K562 (cell line): ENCODE measurements around the gene DNAH10. TPM values are rescaled to one million over a fixed set of nuclear protein-coding genes. Genes with fewer than 3 reads are reported as not detected.

Experiments used
- ATAC-seq: fragments of 200-7000 bp; cut with Tn5 transposase; 3 replicates; pipeline ENCODE4 v1.9.1; 2020; ENCODE audit warnings: moderate library complexity
- BruUV-seq: library from RNA; stranded (reverse); fragments of 400-500 nt; replicated peaks from 2 replicates; lab custom pipeline; 2021; lab: Mats Ljungman, UMichigan
- CTCF ChIA-PET: fragments of 300-600 bp; formaldehyde crosslinking; extraction: SDS; loops from one replicate; lab custom pipeline; 2021; ENCODE audit warnings: low intra/inter-chr PET ratio; lab: Yijun Ruan, JAX
- POLR2A ChIA-PET: fragments of 300-600, 350-650 bp; sonication (Branson Sonifier 250); formaldehyde crosslinking; extraction: SDS; loops from one replicate; lab custom pipeline; 2021; ENCODE audit warnings: antibody characterized with exemption, inconsistent platforms; lab: Yijun Ruan, JAX
- DNase-seq, 4 experiments: peaks; one replicate each; pipeline versions ENCODE4 v3.0.0 to v3.0.0-alpha.2; 2011 to 2018; ENCODE audit warnings: low spot score in 3 of 4, mixed read lengths in 3 of 4; ENCODE audit errors: extremely low read depth in 1 of 4
- FAIRE-seq: peaks from 2 replicates; lab custom pipeline; 2011; peaks lifted over from hg19 to GRCh38; lab: Jason Lieb, UNC
- H2AFZ ChIP-seq: 2 replicates; pipeline ENCODE4 v1.6.0; 2011; ENCODE audit warnings: low read depth, low read length, control low read depth, inconsistent platforms
- H3K27ac ChIP-seq: fragments of 200-600 bp; 3 replicates; pipeline ENCODE4 v1.8.0; 2011; ENCODE audit warnings: low read depth, mild to moderate bottlenecking, control low read depth, inconsistent platforms, low read length, moderate library complexity, mixed read lengths; ENCODE audit errors: extremely low read depth
- H3K27me3 ChIP-seq, 2 experiments: fragments of 300-600 bp in 1 of 2; 2 replicates in 1 of 2; 3 replicates in 1 of 2; pipeline versions ENCODE4 v1.6.0 to v1.8.0; 2011; ENCODE audit warnings: inconsistent platforms in 2 of 2, low read length in 2 of 2, mild to moderate bottlenecking in 1 of 2, mixed read lengths in 1 of 2, moderate library complexity in 1 of 2; ENCODE audit not compliant: control insufficient read depth in 2 of 2, insufficient read depth in 2 of 2
- H3K36me3 ChIP-seq: fragments of 300-600 bp; 3 replicates; pipeline ENCODE4 v1.8.0; 2011; ENCODE audit warnings: mild to moderate bottlenecking, low read length, inconsistent platforms; ENCODE audit not compliant: control insufficient read depth, insufficient read depth
- H3K4me1 ChIP-seq, 2 experiments: fragments of 200-600 bp in 1 of 2; replicated peaks in 1 of 2; 2 replicates in 1 of 2; 3 replicates in 1 of 2; pipeline versions ENCODE4 v1.5.1 to v1.8.0; 2011; ENCODE audit warnings: inconsistent platforms in 2 of 2, low read length in 2 of 2, mild to moderate bottlenecking in 1 of 2, mixed read lengths in 1 of 2, moderate library complexity in 1 of 2; ENCODE audit not compliant: control insufficient read depth in 2 of 2, insufficient read depth in 2 of 2
- H3K4me2 ChIP-seq: 2 replicates; pipeline ENCODE4 v1.6.1; 2011; ENCODE audit warnings: low read length, control low read depth, inconsistent platforms, mixed read lengths; ENCODE audit not compliant: insufficient read depth
- H3K4me3 ChIP-seq: fragments of 200-600 bp; sonication (generic), shearing (Covaris generic); 2 replicates; pipeline ENCODE4 v1.5.1; 2016; ENCODE audit warnings: control low read depth, inconsistent platforms
- H3K79me2 ChIP-seq: fragments of 200-600 bp; 3 replicates; pipeline ENCODE4 v1.8.0; 2011; ENCODE audit warnings: low read length, inconsistent platforms; ENCODE audit not compliant: control insufficient read depth, insufficient read depth
- H3K9ac ChIP-seq, 2 experiments: 2 replicates each; pipeline versions ENCODE4 v1.6.0 to v1.6.1; 2011; ENCODE audit warnings: low read depth in 2 of 2, low read length in 2 of 2, control low read depth in 1 of 2, inconsistent platforms in 1 of 2, mild to moderate bottlenecking in 1 of 2, mixed read lengths in 1 of 2; ENCODE audit not compliant: insufficient read depth in 1 of 2
- H3K9me1 ChIP-seq: one replicate; pipeline ENCODE4 v1.6.0; 2011; ENCODE audit warnings: inconsistent platforms, mild to moderate bottlenecking, low read length, moderate library complexity; ENCODE audit not compliant: control insufficient read depth, insufficient read depth
- H3K9me3 ChIP-seq: replicated peaks from 2 replicates; pipeline ENCODE4 v1.5.1; 2011; ENCODE audit warnings: low read depth, low read length, inconsistent platforms; ENCODE audit not compliant: control insufficient read depth, insufficient read depth
- H4K20me1 ChIP-seq: replicated peaks from 2 replicates; pipeline ENCODE4 v1.6.1; 2011; ENCODE audit warnings: low read length, inconsistent platforms, mixed read lengths; ENCODE audit not compliant: control insufficient read depth, insufficient read depth
- CAMTA2 ChIP-seq: fragments of 250-450 bp; sonication (Bioruptor Pico); conservative IDR thresholded peaks from 2 replicates; pipeline ENCODE4 v1.5.1; 2022
- CHCHD3 ChIP-seq: fragments of 250-450 bp; sonication (Bioruptor Pico); IDR thresholded peaks from 2 replicates; pipeline ENCODE4 v2.1.2; 2022; ENCODE audit warnings: mild to moderate bottlenecking
- DNMT1 ChIP-seq: fragments of 450-650 bp; IDR thresholded peaks from 2 replicates; pipeline ENCODE4 v1.6.1; 2016; ENCODE audit warnings: antibody characterized with exemption, mild to moderate bottlenecking
- ETV6 ChIP-seq, 3 experiments: fragments of 150-350 bp in 1 of 3; sonication (generic) in 1 of 3; formaldehyde crosslinking in 1 of 3; IDR thresholded peaks; 2 replicates each; pipeline versions ENCODE4 v1.6.1 to v1.8.0; 2014 to 2022; ENCODE audit warnings: borderline replicate concordance in 2 of 3, low read depth in 2 of 3, antibody characterized with exemption in 1 of 3, low read length in 1 of 3, mild to moderate bottlenecking in 1 of 3, missing genetic modification reagents in 1 of 3
- GTF2E2 ChIP-seq: fragments of 200-800 bp; sonication (Bioruptor generic); IDR thresholded peaks from 2 replicates; pipeline ENCODE4 v1.6.1; 2016; ENCODE audit warnings: missing genetic modification characterization, missing compliant biosample characterization
- MEF2D ChIP-seq: conservative IDR thresholded peaks from 2 replicates; pipeline ENCODE4 v1.6.1; 2016; ENCODE audit warnings: low read depth, missing genetic modification characterization, missing compliant biosample characterization
- NCOA1 ChIP-seq: fragments of 450-650 bp; IDR thresholded peaks from 2 replicates; pipeline ENCODE4 v1.6.1; 2016; ENCODE audit warnings: low read depth
- NRF1 ChIP-seq, 2 experiments: fragments of 450-650 bp; IDR thresholded peaks in 1 of 2; conservative IDR thresholded peaks in 1 of 2; 2 replicates each; pipeline ENCODE4 v1.6.1; 2014; ENCODE audit warnings: mild to moderate bottlenecking in 2 of 2
- SMARCE1 ChIP-seq: fragments of 450-650 bp; IDR thresholded peaks from 2 replicates; pipeline ENCODE4 v1.7.1; 2016; ENCODE audit warnings: mild to moderate bottlenecking
- SRSF7 ChIP-seq: fragments of 200-400 bp; formaldehyde crosslinking; optimal IDR thresholded peaks from 2 replicates; pipeline ENCODE3; 2017; ENCODE audit warnings: mild to moderate bottlenecking, low read depth, low read length
- STAT5B ChIP-seq: fragments of 250-450 bp; sonication (Bioruptor Pico); IDR thresholded peaks from 2 replicates; pipeline ENCODE4 v1.8.0; 2021; ENCODE audit warnings: mild to moderate bottlenecking, inconsistent platforms
- TCFL5 ChIP-seq: fragments of 250-450 bp; sonication (Bioruptor Pico); conservative IDR thresholded peaks from 2 replicates; pipeline ENCODE4 v1.6.1; 2021; ENCODE audit warnings: mild to moderate bottlenecking, moderate library complexity, matching md5 sums
- TOE1 ChIP-seq, 2 experiments: fragments of 450-650 bp in 1 of 2; sonication (generic) in 1 of 2; formaldehyde crosslinking in 1 of 2; IDR thresholded peaks; 2 replicates each; pipeline versions ENCODE4 v1.7.1 to v1.8.0; 2016 to 2022; ENCODE audit warnings: borderline replicate concordance in 2 of 2, mild to moderate bottlenecking in 2 of 2, antibody characterized with exemption in 1 of 2, inconsistent platforms in 1 of 2, low read depth in 1 of 2, missing genetic modification reagents in 1 of 2, moderate library complexity in 1 of 2
- ZBTB7A ChIP-seq: IDR thresholded peaks from 2 replicates; pipeline ENCODE4 v1.6.1; 2011; ENCODE audit warnings: low read depth, mild to moderate bottlenecking, low read length, moderate library complexity, borderline replicate concordance; ENCODE audit not compliant: control insufficient read depth
- ZNF444 ChIP-seq: fragments of 250-450 bp; sonication (Bioruptor Pico); IDR thresholded peaks from 2 replicates; pipeline ENCODE4 v1.4.0; 2020; ENCODE audit warnings: mild to moderate bottlenecking, moderate library complexity
- ZNF57 ChIP-seq: fragments of 450-650 bp; formaldehyde crosslinking; IDR thresholded peaks from 2 replicates; pipeline ENCODE4 v1.4.0; 2020; ENCODE audit warnings: mild to moderate bottlenecking, moderate library complexity
- ZNF644 ChIP-seq: fragments of 200-800 bp; sonication (Bioruptor generic); IDR thresholded peaks from 2 replicates; pipeline ENCODE4 v1.6.1; 2016; ENCODE audit warnings: low read depth, missing genetic modification characterization, missing compliant biosample characterization
- WGBS: fragments of 100-300 bp; shearing (Covaris generic); methylation state at CpG from one replicate; pipeline ENCODE4 v1.1.6; 2016; ENCODE audit warnings: low coverage, mixed read lengths; ENCODE audit not compliant: insufficient coverage; ENCODE audit errors: missing lambda C conversion rate; 5-methylcytosine and 5-hydroxymethylcytosine counted together
- in situ Hi-C: fragments of 300-500 bp; cut with MboI; formaldehyde crosslinking; loops from 4 replicates; pipeline ENCODE4 v1.15.0; 2018; ENCODE audit warnings: inconsistent platforms, mixed read lengths
- intact Hi-C: fragments of 100-400 bp; cut with micrococcal nuclease; formaldehyde crosslinking; loops from 2 replicates; pipeline ENCODE4 v1.14.2; 2022
- polyA plus RNA-seq, 8 experiments: library from polyadenylated mRNA; depleted of rRNA in 4 of 8; stranded (reverse) in 5 of 8; unstranded in 3 of 8; fragments of >200 nt; fragmentation: Nextera tagmentation in 2 of 8; fragmentation: Illumina TruSeq in 1 of 8; extraction: Ambion mirVana in 2 of 8; extraction: Trizol in 1 of 8; gene quantifications; 2 replicates each; pipeline versions ENCODE4 v1.2.1 to v1.2.3, GENCODE V29; 2011 to 2014; ENCODE audit warnings: inconsistent platforms in 1 of 8, missing spikeins in 1 of 8
- total RNA-seq, 7 experiments: library from RNA; depleted of rRNA in 6 of 7; stranded (reverse); fragments of >200 nt in 6 of 7; fragmentation: Illumina TruSeq in 2 of 7; extraction: Trizol in 2 of 7; gene quantifications; 2 replicates each; pipeline versions ENCODE4 v1.2.1 to v1.2.3, GENCODE V29; 2011 to 2021; ENCODE audit warnings: low replicate concordance in 1 of 7
- TF ChIP-seq, protein P1 (sequence below): fragments of 450-650 bp; formaldehyde crosslinking; conservative IDR thresholded peaks from 2 replicates; pipeline ENCODE4 v1.4.0; 2022; ENCODE audit warnings: mild to moderate bottlenecking, missing genetic modification characterization

DNAH10 gene
- total and polyA plus RNA-seq, 9 of the 15 experiments (the other 6 are each of a cell fraction or from before 2014, with no cell fraction given): 0.01 to 0.06 (median 0.04) TPM; not detected in 1

- Histone ChIP-seq H3K27me3 (peaks cover 64 to 95% of the 10 kb centered on the region in 2 experiments), H4K20me1 (peaks cover 16% of the 10 kb centered on the region), H2AFZ (no peak overlapping the region), H3K4me3 (no peak overlapping the region), H3K9me1 (no peaks in the 10 kb centered on the region), H3K4me1 (peaks cover 0 to 3% of the 10 kb centered on the region in 2 experiments; a peak in 4 of 5 replicates), H3K36me3 (no peaks in the 10 kb centered on the region), H3K27ac (no peak overlapping the region), H3K4me2 (no peak overlapping the region), H3K79me2 (no peaks in the 10 kb centered on the region), H3K9me3 (no peaks in the 10 kb centered on the region), H3K9ac (no peak overlapping the region)
- TF ChIP-seq NCOA1 (no peak), ZBTB7A (no peak), NRF1 (conservative IDR thresholded peaks at IDR 0.05 in 1 of 2, IDR thresholded peaks at IDR 0.05 in 1 of 2) (no peak), CAMTA2 (CRISPR knock-in tag) (no peak), STAT5B (CRISPR knock-in tag) (no peak), TOE1 (IDR thresholded peaks at IDR 0.05; ENCODE audit: borderline replicate concordance) (no peak), TOE1 (CRISPR knock-in tag; IDR thresholded peaks at IDR 0.05; ENCODE audit: borderline replicate concordance, low read depth) (no peak), ZNF444 (CRISPR knock-in tag) (no peak), GTF2E2 (tag) (no peak), SRSF7 (no peak), ZNF644 (tag) (no peak), ZNF57 (CRISPR knock-in tag) (no peak), ETV6 (IDR thresholded peaks at IDR 0.05; ENCODE audit: borderline replicate concordance in 1 of 2, low read depth in 2 of 2, low read length in 1 of 2) (no peak), ETV6 (CRISPR knock-in tag; IDR thresholded peaks at IDR 0.05; ENCODE audit: borderline replicate concordance) (no peak), TCFL5 (CRISPR knock-in tag) (no peak), DNMT1 (no peak), SMARCE1 (no peak), CHCHD3 (CRISPR knock-in tag) (no peak), MEF2D (tag) (no peak)
- TF ChIP-seq, protein P1, sequence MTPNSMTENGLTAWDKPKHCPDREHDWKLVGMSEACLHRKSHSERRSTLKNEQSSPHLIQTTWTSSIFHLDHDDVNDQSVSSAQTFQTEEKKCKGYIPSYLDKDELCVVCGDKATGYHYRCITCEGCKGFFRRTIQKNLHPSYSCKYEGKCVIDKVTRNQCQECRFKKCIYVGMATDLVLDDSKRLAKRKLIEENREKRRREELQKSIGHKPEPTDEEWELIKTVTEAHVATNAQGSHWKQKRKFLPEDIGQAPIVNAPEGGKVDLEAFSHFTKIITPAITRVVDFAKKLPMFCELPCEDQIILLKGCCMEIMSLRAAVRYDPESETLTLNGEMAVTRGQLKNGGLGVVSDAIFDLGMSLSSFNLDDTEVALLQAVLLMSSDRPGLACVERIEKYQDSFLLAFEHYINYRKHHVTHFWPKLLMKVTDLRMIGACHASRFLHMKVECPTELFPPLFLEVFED (CRISPR knock-in tag): no peak
- CTCF ChIA-PET: no interaction called here
- in situ Hi-C loops: no loop called here
- 7% methylated on average over 11 of the region's 11 CpGs for WGBS
- no TSS peak for BruUV-seq
- ATAC-seq: peak; percentile 20; the same call in 2 of the 3 replicates
- POLR2A ChIA-PET: no interaction called here
- no peak for FAIRE-seq
- no peak for DNase-seq
- intact Hi-C loops: no loop called here
These were observed 172.0 kb downstream of the DNAH10 start for GRCh38 chr12:123934016-123934620.
